Astrocyte (in vitro differentiated cells and primary cell): ENCODE data around the gene LACRT. TPM values are rescaled to one million over a fixed set of nuclear protein-coding genes. Genes with fewer than 3 reads are reported as not detected.

Source experiments
- DNase-seq: peaks from one replicate; pipeline ENCODE4 v3.0.0-alpha.2; 2010; ENCODE audit warnings: low read depth
- FAIRE-seq: peaks from 2 replicates; lab custom pipeline; 2011; peaks lifted over from hg19 to GRCh38; lab: Jason Lieb, UNC
- H2AFZ ChIP-seq: 2 replicates; pipeline ENCODE4 v1.6.0; 2012; ENCODE audit warnings: low read depth, low read length, inconsistent platforms
- H3K27ac ChIP-seq: 2 replicates; pipeline ENCODE4 v1.5.1; 2011; ENCODE audit warnings: low read depth, low read length, inconsistent platforms
- H3K27me3 ChIP-seq: 2 replicates; pipeline ENCODE4 v1.6.0; 2011; ENCODE audit warnings: low read length, inconsistent platforms; ENCODE audit not compliant: insufficient read depth
- H3K36me3 ChIP-seq: 2 replicates; pipeline ENCODE4 v1.5.1; 2011; ENCODE audit warnings: low read length, inconsistent platforms; ENCODE audit not compliant: insufficient read depth
- H3K4me1 ChIP-seq: 2 replicates; pipeline ENCODE4 v1.5.1; 2011; ENCODE audit warnings: low read length, inconsistent platforms; ENCODE audit not compliant: insufficient read depth
- H3K4me2 ChIP-seq: 2 replicates; pipeline ENCODE4 v1.6.0; 2012; ENCODE audit warnings: low read length, inconsistent platforms
- H3K4me3 ChIP-seq: 2 replicates; pipeline ENCODE4 v1.5.1; 2011; ENCODE audit warnings: low read depth, mild to moderate bottlenecking, low read length, inconsistent platforms; ENCODE audit not compliant: insufficient read depth
- H3K79me2 ChIP-seq: 2 replicates; pipeline ENCODE4 v1.6.0; 2012; ENCODE audit warnings: mild to moderate bottlenecking, low read length, inconsistent platforms; ENCODE audit not compliant: insufficient read depth
- H3K9ac ChIP-seq: 2 replicates; pipeline ENCODE4 v1.6.0; 2012; ENCODE audit warnings: mild to moderate bottlenecking, low read length, inconsistent platforms
- H3K9me3 ChIP-seq: 2 replicates; pipeline ENCODE4 v1.5.1; 2012; ENCODE audit warnings: low read depth, mild to moderate bottlenecking, low read length, inconsistent platforms; ENCODE audit not compliant: insufficient read depth
- H4K20me1 ChIP-seq: 2 replicates; pipeline ENCODE4 v1.6.0; 2012; ENCODE audit warnings: low read length, inconsistent platforms; ENCODE audit not compliant: insufficient read depth
- H3K27ac Mint-ChIP-seq: one replicate; pipeline ENCODE4 v1.8.0; 2021; ENCODE audit warnings: mild to moderate bottlenecking, mixed read lengths; ENCODE audit not compliant: unreplicated experiment
- H3K27me3 Mint-ChIP-seq: one replicate; pipeline ENCODE4 v1.8.0; 2021; ENCODE audit warnings: low read depth, mixed read lengths; ENCODE audit not compliant: unreplicated experiment
- H3K36me3 Mint-ChIP-seq: one replicate; pipeline ENCODE4 v1.8.0; 2021; ENCODE audit warnings: low read depth, mixed read lengths; ENCODE audit not compliant: unreplicated experiment
- H3K4me1 Mint-ChIP-seq: one replicate; pipeline ENCODE4 v1.8.0; 2021; ENCODE audit warnings: low read depth, mixed read lengths; ENCODE audit not compliant: unreplicated experiment
- H3K4me3 Mint-ChIP-seq: one replicate; pipeline ENCODE4 v1.8.0; 2021; ENCODE audit warnings: mild to moderate bottlenecking, moderate library complexity, mixed read lengths; ENCODE audit not compliant: unreplicated experiment
- H3K9me3 Mint-ChIP-seq: one replicate; pipeline ENCODE4 v1.8.0; 2021; ENCODE audit warnings: mild to moderate bottlenecking, mixed read lengths; ENCODE audit not compliant: unreplicated experiment
- CTCF ChIP-seq: IDR thresholded peaks from 2 replicates; pipeline ENCODE4 v1.5.1; 2011; ENCODE audit warnings: low read depth, mild to moderate bottlenecking, inconsistent platforms, low read length, moderate library complexity; ENCODE audit not compliant: insufficient read depth
- EZH2 ChIP-seq: IDR thresholded peaks from 2 replicates; pipeline ENCODE4 v1.6.1; 2012; ENCODE audit warnings: mild to moderate bottlenecking, low read length, inconsistent platforms; ENCODE audit not compliant: insufficient read depth
- total RNA-seq: library from RNA; stranded (reverse); gene quantifications from 2 replicates; pipeline ENCODE4 v1.2.1, GENCODE V29; 2021

LACRT gene
- total RNA-seq, 1 donor from 2014 or later: not detected

- Mint-ChIP-seq H3K9me3 (peaks cover 18% of the 10 kb centered on the region), H3K27ac (no peak overlapping the region)
- H2AFZ ChIP-seq: no peak overlapping the region
These were observed 3.1 kb downstream of the LACRT start for GRCh38 chr12:54631551-54631950.

GRCh38 chr12:54629925-54630324 lies 4.8 kb downstream of the LACRT start:
- Histone ChIP-seq H3K4me3 (no peak overlapping the region), H3K27me3 (no peaks in the 10 kb centered on the region), H3K27ac (no peak overlapping the region), H3K9me3 (no peaks in the 10 kb centered on the region), H3K4me2 (no peak overlapping the region), H3K9ac (no peak overlapping the region), H3K79me2 (no peaks in the 10 kb centered on the region), H3K36me3 (no peaks in the 10 kb centered on the region), H3K4me1 (no peaks in the 10 kb centered on the region), H4K20me1 (no peaks in the 10 kb centered on the region), H2AFZ (no peak overlapping the region)
- no peak for FAIRE-seq
- Mint-ChIP-seq H3K4me1 (no peaks in the 10 kb centered on the region), H3K27me3 (peaks cover 25% of the 10 kb centered on the region), H3K9me3 (peaks cover 16% of the 10 kb centered on the region), H3K4me3 (no peak overlapping the region), H3K36me3 (no peaks in the 10 kb centered on the region), H3K27ac (no peak overlapping the region)
- TF ChIP-seq EZH2 (no peak), CTCF (no peak)
- no peak for DNase-seq

More at GRCh38 chr12:54631551-54631950, 3.1 kb downstream of the LACRT start:
- Histone ChIP-seq H3K36me3 (no peaks in the 10 kb centered on the region), H3K4me3 (no peak overlapping the region), H3K79me2 (no peaks in the 10 kb centered on the region), H3K27ac (no peak overlapping the region), H4K20me1 (no peaks in the 10 kb centered on the region), H3K4me1 (no peaks in the 10 kb centered on the region), H3K9me3 (no peaks in the 10 kb centered on the region), H3K27me3 (no peaks in the 10 kb centered on the region), H3K4me2 (no peak overlapping the region), H3K9ac (no peak overlapping the region)
- DNase-seq (no peak), FAIRE-seq (no peak)
- no peaks in the 10 kb centered on the region for H3K36me3 Mint-ChIP-seq
- no peaks in the 10 kb centered on the region for H3K4me1 Mint-ChIP-seq
- TF ChIP-seq CTCF (no peak), EZH2 (no peak)
- peaks cover 30% of the 10 kb centered on the region for H3K27me3 Mint-ChIP-seq
- H3K4me3 Mint-ChIP-seq: no peak overlapping the region

GRCh38 chr12:54628186-54628846 lies 6.4 kb downstream of the LACRT start:
- Histone ChIP-seq H3K4me3 (no peak overlapping the region), H3K4me1 (no peaks in the 10 kb centered on the region)

More at GRCh38 chr12:54628186-54628846, 6.4 kb downstream of the LACRT start:
- Histone ChIP-seq H3K79me2 (no peaks in the 10 kb centered on the region), H4K20me1 (no peaks in the 10 kb centered on the region), H3K27me3 (no peaks in the 10 kb centered on the region), H3K4me2 (no peak overlapping the region), H3K27ac (no peak overlapping the region), H3K9ac (no peak overlapping the region), H3K9me3 (no peaks in the 10 kb centered on the region), H2AFZ (no peak overlapping the region), H3K36me3 (no peaks in the 10 kb centered on the region)
- Mint-ChIP-seq H3K27me3 (peaks cover 13% of the 10 kb centered on the region), H3K4me3 (no peak overlapping the region), H3K9me3 (peaks cover 12% of the 10 kb centered on the region), H3K4me1 (no peaks in the 10 kb centered on the region), H3K36me3 (no peaks in the 10 kb centered on the region), H3K27ac (no peak overlapping the region)
- no peak for DNase-seq
- no peak for FAIRE-seq
- no peak for TF ChIP-seq EZH2
- TF ChIP-seq CTCF: no peak
